Measurements from ENCODE around the gene KCNN4.

The KCNN4 gene

GRCh38 chr19:43729919-43730318 is 50.9 kb downstream of the KCNN4 start:
- Histone ChIP-seq H3K36me3 (ENCODE audit: low read depth) (peaks cover 38% of the 10 kb centered on the region), H3K27ac (ENCODE audit: poor library complexity, severe bottlenecking) (no peak overlapping the region), H3K4me1 (ENCODE audit: insufficient read depth, poor library complexity, severe bottlenecking) (no peaks in the 10 kb centered on the region), H3K27me3 (ENCODE audit: insufficient read depth, poor library complexity, severe bottlenecking) (no peaks in the 10 kb centered on the region), H3K4me3 (ENCODE audit: severe bottlenecking) (no peak overlapping the region), H3K9me3 (ENCODE audit: severe bottlenecking) (no peaks in the 10 kb centered on the region)
- ATAC-seq (ENCODE audit: low read depth) (no peak), DNase-seq (ENCODE audit: low spot score) (no peak)
- no peak for TF ChIP-seq CTCF (IDR thresholded peaks at IDR 0.05; ENCODE audit: poor library complexity, severe bottlenecking)

- ATAC-seq (ENCODE audit: low read depth) (no peak), DNase-seq (ENCODE audit: low spot score) (no peak)
- Histone ChIP-seq H3K4me3 (ENCODE audit: severe bottlenecking) (no peak overlapping the region), H3K4me1 (ENCODE audit: insufficient read depth, poor library complexity, severe bottlenecking) (no peaks in the 10 kb centered on the region), H3K36me3 (ENCODE audit: low read depth) (peaks cover 16% of the 10 kb centered on the region), H3K27ac (ENCODE audit: poor library complexity, severe bottlenecking) (no peak overlapping the region), H3K27me3 (ENCODE audit: insufficient read depth, poor library complexity, severe bottlenecking) (no peaks in the 10 kb centered on the region), H3K9me3 (ENCODE audit: severe bottlenecking) (no peaks in the 10 kb centered on the region)
- TF ChIP-seq CTCF (IDR thresholded peaks at IDR 0.05; ENCODE audit: poor library complexity, severe bottlenecking), result no peak
These were observed 53.2 kb downstream of the KCNN4 start for GRCh38 chr19:43727593-43727853.

- Histone ChIP-seq H3K27ac (ENCODE audit: poor library complexity, severe bottlenecking) (no peak overlapping the region), H3K36me3 (ENCODE audit: low read depth) (peaks cover 10% of the 10 kb centered on the region), H3K9me3 (ENCODE audit: severe bottlenecking) (no peaks in the 10 kb centered on the region), H3K4me3 (ENCODE audit: severe bottlenecking) (no peak overlapping the region), H3K4me1 (ENCODE audit: insufficient read depth, poor library complexity, severe bottlenecking) (no peaks in the 10 kb centered on the region), H3K27me3 (ENCODE audit: insufficient read depth, poor library complexity, severe bottlenecking) (no peaks in the 10 kb centered on the region)
- ATAC-seq (ENCODE audit: low read depth) (no peak), DNase-seq (ENCODE audit: low spot score) (no peak)
- TF ChIP-seq CTCF (IDR thresholded peaks at IDR 0.05; ENCODE audit: poor library complexity, severe bottlenecking), result no peak
These were observed 53.8 kb downstream of the KCNN4 start for GRCh38 chr19:43726736-43727592.

GRCh38 chr19:43725468-43725867 is 55.3 kb downstream of the KCNN4 start:
- Histone ChIP-seq H3K4me1 (ENCODE audit: insufficient read depth, poor library complexity, severe bottlenecking) (no peaks in the 10 kb centered on the region), H3K9me3 (ENCODE audit: severe bottlenecking) (no peaks in the 10 kb centered on the region), H3K27me3 (ENCODE audit: insufficient read depth, poor library complexity, severe bottlenecking) (no peaks in the 10 kb centered on the region), H3K27ac (ENCODE audit: poor library complexity, severe bottlenecking) (no peak overlapping the region), H3K4me3 (ENCODE audit: severe bottlenecking) (no peak overlapping the region), H3K36me3 (ENCODE audit: low read depth) (no peaks in the 10 kb centered on the region)
- ATAC-seq (ENCODE audit: low read depth) (no peak), DNase-seq (ENCODE audit: low spot score) (no peak)
- TF ChIP-seq CTCF (IDR thresholded peaks at IDR 0.05; ENCODE audit: poor library complexity, severe bottlenecking), result no peak

- TF ChIP-seq CTCF (IDR thresholded peaks at IDR 0.05; ENCODE audit: poor library complexity, severe bottlenecking), result no peak
- Histone ChIP-seq H3K36me3 (ENCODE audit: low read depth) (no peaks in the 10 kb centered on the region), H3K9me3 (ENCODE audit: severe bottlenecking) (no peaks in the 10 kb centered on the region), H3K27me3 (ENCODE audit: insufficient read depth, poor library complexity, severe bottlenecking) (no peaks in the 10 kb centered on the region), H3K4me3 (ENCODE audit: severe bottlenecking) (no peak overlapping the region), H3K4me1 (ENCODE audit: insufficient read depth, poor library complexity, severe bottlenecking) (no peaks in the 10 kb centered on the region), H3K27ac (ENCODE audit: poor library complexity, severe bottlenecking) (no peak overlapping the region)
- no peak for ATAC-seq (ENCODE audit: low read depth)
- DNase-seq (ENCODE audit: low spot score), result no peak
These were observed 55.9 kb downstream of the KCNN4 start for GRCh38 chr19:43724896-43725295.
